Panc1 (cell line): ENCODE data around the gene C2CD4A.

Source experiments
- CTCF ChIP-seq: fragments of 450-650 bp; IDR thresholded peaks from 2 replicates; pipeline ENCODE4 v1.5.1; 2017; ENCODE audit warnings: mild to moderate bottlenecking
- REST ChIP-seq, 2 experiments: IDR thresholded peaks; 2 replicates each; pipeline ENCODE4 v1.6.1; 2011 to 2012; ENCODE audit warnings: low read depth in 2 of 2, control low read depth in 1 of 2, low read length in 1 of 2, mild to moderate bottlenecking in 1 of 2, moderate library complexity in 1 of 2; ENCODE audit not compliant: insufficient read depth in 1 of 2

GRCh38 chr15:62063825-62064635 is 2.7 kb upstream of the C2CD4A start:
- no peak for TF ChIP-seq CTCF
- no peak for TF ChIP-seq REST (IDR thresholded peaks at IDR 0.05; ENCODE audit: insufficient read depth in 1 of 2, low read depth in 2 of 2, low read length in 1 of 2)
